Stimulated activated CD8-positive, alpha-beta memory T cell treated with anti-CD3 and anti-CD28 coated beads, Interleukin-15, amount 100 ng/mL, for 24 hours (primary cell): Measurements from ENCODE around the gene VAMP1.
"Not testable (repeated sequence)": the region's sequence is repeated elsewhere in the genome, so short reads cannot be mapped to it uniquely, and the experiment has no call there.

ENCODE experiments used
- DNase-seq: peaks from one replicate; pipeline ENCODE4 v3.0.0-alpha.2; 2020; ENCODE audit warnings: low read depth

Gene VAMP1

GRCh38 chr12:6451348-6452244 is 18.9 kb downstream of the VAMP1 start, which contains the start of gene TAPBPL:
TAPBPL (plus strand) TSS chr12:6452042; CDS start chr12:6452249, 207 bp downstream.
- no peak for DNase-seq

- no peak for DNase-seq
Observed at GRCh38 chr12:6450869-6451347, 19.6 kb downstream of the VAMP1 start.

GRCh38 chr12:6450091-6450868 is 20.2 kb downstream of the VAMP1 start:
- DNase-seq = no peak

GRCh38 chr12:6444704-6445688 is 25.5 kb downstream of the VAMP1 start, which contains the start of gene CD27:
CD27 (plus strand) TSS chr12:6444955; CDS start chr12:6445096, 141 bp downstream.
- no peak for DNase-seq

GRCh38 chr12:6444031-6444430 is 26.4 kb downstream of the VAMP1 start:
- no peak for DNase-seq

GRCh38 chr12:6443361-6443983 is 27.0 kb downstream of the VAMP1 start:
- no peak for DNase-seq

- no peak for DNase-seq
Observed at GRCh38 chr12:6442836-6443235, 27.6 kb downstream of the VAMP1 start.

GRCh38 chr12:6440391-6440790 is 30.1 kb downstream of the VAMP1 start:
- no peak for DNase-seq

- DNase-seq = no peak
Observed at GRCh38 chr12:6438345-6438744, 32.1 kb downstream of the VAMP1 start.

- no peak for DNase-seq
Observed at GRCh38 chr12:6437586-6437985, 32.9 kb downstream of the VAMP1 start.

- DNase-seq = no peak
Observed at GRCh38 chr12:6435961-6436715, 34.3 kb downstream of the VAMP1 start.

- no peak for DNase-seq
Observed at GRCh38 chr12:6434205-6435140, 36.0 kb downstream of the VAMP1 start.

GRCh38 chr12:6432991-6433390 is 37.5 kb downstream of the VAMP1 start:
- no peak for DNase-seq

- DNase-seq = no peak
Observed at GRCh38 chr12:6430124-6430989, 40.1 kb downstream of the VAMP1 start.

- DNase-seq = no peak
Observed at GRCh38 chr12:6428326-6428725, 42.2 kb downstream of the VAMP1 start.

GRCh38 chr12:6427796-6428195 is 42.7 kb downstream of the VAMP1 start:
- DNase-seq = not testable (repeated sequence)

GRCh38 chr12:6426882-6427671 is 43.4 kb downstream of the VAMP1 start:
- DNase-seq = peak; percentile 66
